CD4-positive, alpha-beta T cell treated with Interleukin-6 for 4 hours (primary cell): Measurements from ENCODE around the gene RANBP17.

Experiments
- DNase-seq: peaks from one replicate; pipeline ENCODE4 v3.0.0-alpha.2; 2020; ENCODE audit warnings: mixed read lengths

The RANBP17 gene

DNA sequence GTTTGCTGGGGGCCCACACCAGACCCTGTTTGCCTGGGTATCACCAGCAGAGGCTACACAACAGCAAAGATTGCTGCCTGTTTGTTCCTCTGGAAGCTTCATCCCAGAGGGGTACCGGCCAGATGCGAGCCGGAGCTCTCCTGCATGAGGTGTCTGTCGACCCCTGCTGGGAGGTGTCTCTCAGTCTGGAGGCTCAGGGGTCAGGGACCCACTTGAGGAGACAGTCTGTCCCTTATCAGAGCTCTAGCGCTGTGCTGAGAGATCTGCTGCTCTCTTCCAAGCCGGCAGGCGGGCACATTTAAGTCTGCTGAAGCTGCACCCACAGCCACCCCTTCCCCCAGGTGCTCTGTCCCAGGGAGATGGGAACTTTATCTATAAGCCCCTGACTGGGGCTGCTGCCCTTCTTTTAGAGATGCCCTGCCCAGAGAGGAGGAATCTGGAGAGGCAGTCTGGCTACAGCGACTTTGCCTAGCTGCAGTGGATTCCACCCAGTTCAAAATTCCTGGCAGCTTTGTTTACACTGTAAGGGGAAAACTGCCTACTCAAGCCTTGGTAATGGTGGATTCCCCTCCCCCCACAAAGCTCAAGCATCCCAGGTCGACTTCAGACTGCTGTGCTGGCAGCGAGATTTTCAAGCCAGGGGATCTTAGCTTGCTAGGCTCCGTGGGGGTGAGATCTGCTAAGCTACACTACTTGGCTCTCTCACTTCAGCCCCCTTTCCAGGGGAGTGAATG is 241.2 kb downstream of the RANBP17 start:
- DNase-seq, result no peak

DNA sequence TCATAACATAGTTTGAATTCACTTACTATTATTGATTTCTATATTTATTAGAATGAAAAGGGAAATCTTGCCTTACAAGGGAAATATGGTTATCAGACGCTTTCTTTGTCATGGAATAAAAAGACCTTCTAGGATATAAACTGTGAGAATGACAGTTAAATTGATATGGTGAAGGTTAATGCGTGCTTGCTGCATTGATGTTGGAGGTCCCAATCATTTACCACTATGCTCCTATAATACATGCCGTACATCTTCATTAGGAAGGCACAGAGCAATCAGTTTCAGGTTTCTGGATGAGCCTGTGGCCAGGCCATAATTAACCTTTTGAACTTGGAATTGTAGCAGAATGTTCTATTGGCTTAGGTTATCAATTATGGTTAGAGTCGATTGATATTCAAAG is 245.9 kb downstream of the RANBP17 start:
- DNase-seq, result no peak

DNA sequence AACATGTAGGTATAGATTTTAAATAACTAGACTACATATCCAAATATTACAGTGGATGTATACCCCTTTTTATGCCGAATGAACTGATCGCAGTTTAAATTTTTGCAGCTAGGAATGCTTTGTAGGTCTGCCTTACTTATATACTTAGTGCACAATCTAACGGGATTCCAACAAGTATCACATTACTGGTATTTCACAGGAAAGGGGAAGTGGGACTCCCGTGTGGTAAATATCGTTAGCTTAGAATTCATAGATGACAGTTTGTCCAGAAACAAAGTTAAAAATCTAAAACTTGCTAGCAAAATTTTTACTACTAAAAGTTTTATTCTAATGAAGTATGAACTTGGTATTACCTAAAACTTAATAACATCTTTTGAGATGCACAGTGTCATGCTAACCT is 253.7 kb downstream of the RANBP17 start:
- no peak for DNase-seq

DNA sequence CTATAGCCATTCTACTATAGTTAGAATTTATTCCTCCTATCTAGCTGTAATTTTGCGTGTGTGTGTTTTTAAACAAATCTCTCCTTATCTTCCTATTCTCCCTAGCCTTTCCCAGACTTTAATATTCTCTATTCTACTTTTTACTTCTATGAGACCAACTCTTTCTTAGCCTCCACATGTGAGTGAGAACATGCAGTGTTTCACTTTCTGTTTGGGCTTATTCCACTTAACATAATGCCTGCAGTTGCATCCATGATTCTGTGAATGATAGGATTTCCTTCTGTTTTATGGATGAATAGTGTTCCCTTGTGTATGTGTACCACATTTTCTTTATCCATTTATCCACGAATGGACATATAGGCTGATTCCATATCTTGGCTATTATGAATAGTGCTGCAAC is 254.9 kb downstream of the RANBP17 start:
- no peak for DNase-seq

DNA sequence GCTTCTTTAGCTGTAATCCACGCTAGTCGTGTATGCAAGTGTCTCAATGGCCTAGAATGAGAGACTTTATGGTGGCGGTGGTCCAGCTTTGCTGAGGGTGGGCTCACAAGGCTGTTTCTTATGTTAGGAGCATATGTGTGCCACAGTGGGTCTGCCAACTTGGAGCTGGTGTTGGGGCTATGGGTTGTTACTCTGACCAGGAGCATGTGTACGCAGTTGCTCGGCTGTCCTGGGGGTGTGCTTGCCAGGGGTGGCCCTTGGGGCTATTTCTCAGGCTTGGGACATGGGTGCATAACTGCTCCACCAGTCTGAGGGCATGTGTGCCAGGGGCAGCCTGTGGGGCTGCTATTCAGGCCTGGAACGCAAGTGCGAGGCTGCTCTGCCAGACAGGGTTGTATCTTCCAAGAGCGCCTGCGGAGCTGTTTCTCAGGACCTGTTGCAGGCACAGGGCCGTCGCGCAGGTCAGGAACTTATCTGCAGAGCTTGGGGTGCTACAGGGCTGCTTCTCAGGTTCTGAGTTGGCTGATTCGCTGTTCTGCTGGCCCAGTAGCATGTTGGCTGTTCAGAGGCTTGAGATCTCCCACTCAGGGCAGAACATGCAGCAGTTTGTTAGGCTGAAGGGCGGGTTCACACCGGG is 259.3 kb downstream of the RANBP17 start:
- DNase-seq, result no peak

DNA sequence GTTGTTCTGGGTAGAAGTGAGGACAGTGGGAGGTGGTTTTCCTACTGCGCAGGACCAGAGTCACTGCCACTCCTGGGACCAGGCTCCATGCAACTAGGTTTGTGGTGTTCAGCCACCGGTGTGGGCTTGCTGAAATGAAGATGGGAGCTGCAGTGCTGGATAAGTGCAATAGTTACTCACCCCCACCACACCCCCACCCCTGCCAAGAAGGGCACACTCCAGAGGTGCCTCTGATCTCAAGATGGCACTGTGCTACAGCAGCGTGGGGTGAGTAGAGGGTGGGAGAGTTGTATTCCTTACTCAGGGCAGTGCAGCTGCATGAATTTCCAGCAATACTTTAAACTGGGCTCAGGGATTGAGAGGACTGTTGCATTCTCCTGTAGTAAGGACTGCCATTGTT is 259.8 kb downstream of the RANBP17 start:
- DNase-seq, result no peak

DNA sequence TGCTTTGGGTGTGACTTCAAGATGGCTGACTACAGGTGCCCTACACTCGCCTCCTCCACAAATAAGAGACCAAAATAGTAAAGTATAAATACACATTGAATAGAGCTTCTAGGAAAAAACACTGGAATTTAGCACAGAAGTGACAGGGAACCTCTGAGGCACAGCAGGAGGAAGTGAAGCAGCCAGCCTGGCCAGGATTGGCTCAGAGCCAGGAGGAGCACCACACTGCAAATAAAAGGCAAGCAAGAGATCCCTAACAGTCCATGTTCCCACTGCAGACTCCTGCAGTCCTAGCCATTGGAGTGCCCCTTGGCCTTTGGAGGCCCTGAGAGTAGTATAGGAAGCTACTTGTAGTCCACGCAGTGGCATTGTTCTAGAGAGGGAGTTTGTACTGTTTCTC is 260.6 kb downstream of the RANBP17 start:
- DNase-seq, result no peak

DNA sequence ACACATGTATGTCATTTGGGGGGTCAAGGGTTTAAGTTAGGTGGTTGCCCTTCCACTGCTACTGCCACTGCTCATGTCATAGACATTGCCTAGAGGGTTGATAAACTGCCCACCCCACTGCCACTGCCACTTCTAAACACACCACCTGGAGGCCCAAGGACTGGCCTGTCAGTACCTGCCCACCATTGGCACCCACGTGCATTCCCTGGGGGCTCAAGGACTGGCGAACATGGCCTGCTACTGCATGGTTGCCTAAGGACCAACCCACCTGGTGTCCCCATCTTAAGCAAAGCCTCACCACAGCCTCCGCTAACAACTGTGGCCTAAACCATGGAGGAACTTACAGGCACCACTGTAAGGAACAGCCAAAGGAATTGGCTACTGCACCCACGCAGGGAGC is 261.6 kb downstream of the RANBP17 start:
- no peak for DNase-seq

DNA sequence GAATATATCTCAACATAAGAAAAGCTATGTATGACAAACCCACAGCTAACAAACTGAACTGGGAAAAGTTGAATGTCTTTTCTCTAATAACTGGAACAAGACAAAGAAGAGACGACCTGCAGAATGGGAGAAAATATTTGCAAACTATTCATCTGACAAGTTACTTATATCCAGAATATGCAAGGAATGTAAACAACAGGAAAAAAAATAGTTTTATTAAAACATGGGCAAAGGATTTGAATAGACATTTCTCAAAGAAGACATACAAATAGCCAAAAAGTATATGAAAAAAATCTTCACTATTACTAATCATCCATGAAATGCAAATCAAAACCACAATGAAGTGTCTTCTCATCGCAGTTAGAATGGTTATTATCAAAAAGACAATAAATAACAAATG is 265.5 kb downstream of the RANBP17 start:
- no peak for DNase-seq

DNA sequence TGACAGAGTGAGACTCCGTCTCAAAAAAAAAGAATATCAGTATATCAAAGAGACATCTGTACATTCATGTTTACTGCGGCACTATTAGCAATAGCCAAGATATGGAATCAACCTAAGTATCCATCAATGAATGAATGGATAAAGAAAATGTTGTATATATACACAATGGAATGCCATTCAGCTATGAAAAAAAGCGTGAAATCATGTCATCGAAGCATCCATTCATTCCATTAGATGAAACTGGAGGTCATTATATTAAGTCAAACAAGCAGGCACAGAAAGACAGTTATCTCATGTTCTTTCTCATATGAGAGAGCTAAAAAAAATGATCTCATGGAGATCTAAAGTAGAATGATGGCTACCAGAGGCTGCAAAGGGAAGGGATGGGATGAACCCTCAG is 266.3 kb downstream of the RANBP17 start:
- DNase-seq, result no peak

DNA sequence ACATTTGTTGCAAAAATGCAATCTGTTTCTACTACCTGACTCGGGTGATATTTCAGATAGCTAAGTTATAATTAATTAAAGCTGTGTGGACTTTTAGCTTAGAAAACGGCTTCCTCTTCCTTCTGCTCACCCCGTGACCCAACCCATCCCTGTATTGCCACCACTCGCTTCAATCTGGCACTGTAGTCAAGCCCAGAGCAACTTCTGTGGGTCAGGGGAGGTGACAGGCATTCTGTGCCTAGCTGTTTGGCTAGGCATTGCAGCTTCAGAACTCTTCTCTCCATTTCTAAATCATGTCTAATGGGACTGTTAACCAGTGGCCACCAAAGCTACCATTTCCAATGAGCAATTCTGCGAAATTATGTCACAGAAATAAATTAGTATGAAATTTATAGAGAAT is 267.5 kb downstream of the RANBP17 start:
- DNase-seq, result no peak

DNA sequence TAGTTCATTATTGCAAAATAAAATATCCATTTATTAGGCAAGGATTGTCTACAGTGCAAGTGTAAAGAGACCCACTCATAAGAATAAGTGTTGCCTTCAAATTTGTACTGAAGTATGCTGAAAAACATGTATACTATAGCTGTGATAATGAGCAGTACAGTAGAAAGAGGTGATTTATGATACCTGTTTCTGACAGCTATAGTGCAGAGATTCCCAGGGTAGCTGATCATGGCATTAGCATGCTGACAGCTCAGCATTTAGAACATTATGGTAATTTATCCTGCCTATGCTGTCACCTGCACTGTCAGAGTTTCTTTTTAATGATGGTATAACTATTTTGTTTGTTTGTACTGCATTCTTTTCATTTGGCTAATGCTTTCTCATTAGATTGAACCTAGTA is 269.7 kb downstream of the RANBP17 start:
- no peak for DNase-seq

DNA sequence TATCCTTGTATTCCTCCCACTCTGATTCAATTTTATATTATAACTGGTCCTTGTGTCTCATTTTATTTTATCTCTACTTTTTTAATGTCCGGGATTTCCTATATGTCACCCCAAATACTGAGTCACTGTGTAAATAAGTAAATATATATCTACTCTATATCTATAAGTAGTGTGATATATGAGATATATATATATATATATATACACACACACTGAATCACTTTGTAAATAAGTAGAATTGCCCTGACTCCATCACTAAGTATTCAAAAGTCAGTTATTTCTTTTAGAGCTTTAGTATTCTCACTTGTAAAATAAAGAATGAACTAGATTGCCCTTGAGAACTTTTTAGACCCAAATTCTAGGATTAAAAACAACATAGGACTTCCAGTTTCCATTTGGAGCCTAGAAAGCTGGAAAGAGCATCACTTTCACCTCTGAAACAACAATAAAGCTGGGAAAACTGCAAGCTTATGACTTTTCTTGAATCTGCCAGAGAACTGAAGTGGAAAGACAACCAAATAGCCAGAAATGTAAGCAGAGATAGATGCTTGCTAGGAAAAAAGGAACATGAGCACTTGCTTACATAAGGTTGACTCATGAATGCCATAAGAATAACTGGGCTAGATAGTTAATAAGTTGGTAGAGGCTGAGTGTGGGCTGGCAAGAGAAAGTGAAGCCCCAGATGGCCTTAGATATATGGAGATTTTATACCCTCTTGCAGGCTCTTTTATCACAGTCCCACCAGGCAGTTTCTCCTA is 276.1 kb downstream of the RANBP17 start:
- DNase-seq, result no peak

DNA sequence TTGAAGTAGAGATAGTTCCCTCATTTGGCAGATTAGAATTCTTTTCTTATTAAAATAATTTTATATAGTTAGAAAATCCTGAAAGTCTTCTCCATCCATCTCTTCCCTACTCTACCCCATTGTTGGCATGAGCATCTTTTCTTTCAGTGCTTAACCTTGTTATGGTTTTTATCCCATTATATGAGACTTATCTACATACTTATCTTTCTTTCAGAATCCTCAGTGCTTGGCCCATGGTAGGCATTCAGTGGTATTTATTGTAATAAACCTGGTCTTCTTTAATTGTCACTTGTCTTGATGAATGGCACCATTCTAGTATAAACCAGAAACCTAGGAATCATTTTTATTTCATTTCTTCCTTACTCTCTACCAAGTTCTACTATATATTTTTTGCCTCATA is 277.4 kb downstream of the RANBP17 start:
- DNase-seq, result no peak

DNA sequence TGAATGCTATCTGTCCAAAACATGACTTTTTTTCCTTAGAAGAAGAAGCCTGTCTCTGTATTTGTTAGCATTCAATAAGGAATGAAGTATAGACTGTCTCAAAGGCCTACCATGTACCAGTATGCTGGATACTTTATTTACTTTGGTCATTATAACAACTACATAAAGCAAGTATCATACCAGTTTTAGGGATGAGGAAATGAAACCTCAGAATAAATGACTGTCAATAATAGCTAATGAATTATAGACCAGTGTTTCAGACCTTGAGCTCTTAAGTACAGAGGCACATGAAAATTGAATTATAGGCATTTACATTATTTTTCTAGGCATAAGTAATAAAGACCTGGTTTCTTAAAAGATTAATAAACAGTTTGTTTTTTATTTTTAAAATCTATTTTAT is 280.8 kb downstream of the RANBP17 start:
- DNase-seq, result no peak

DNA sequence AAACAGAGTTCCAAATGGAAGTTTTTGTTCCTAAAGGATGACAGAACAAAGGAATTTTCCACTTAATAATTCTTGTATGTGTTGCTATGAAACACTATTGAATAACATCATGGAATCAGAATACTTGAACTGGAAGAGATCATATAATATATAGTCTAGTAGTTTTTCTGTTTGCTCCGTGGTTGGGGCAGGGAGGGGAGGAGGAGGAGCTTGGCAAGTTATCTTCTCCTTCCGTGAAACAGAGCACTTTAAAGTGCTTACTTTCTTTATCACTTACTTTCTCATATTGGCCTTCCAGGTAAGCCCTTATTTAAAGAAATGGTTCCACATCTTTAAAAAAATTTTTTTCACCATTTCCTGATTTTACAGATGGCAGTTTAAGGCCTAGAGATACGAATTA is 281.4 kb downstream of the RANBP17 start:
- DNase-seq, result no peak

DNA sequence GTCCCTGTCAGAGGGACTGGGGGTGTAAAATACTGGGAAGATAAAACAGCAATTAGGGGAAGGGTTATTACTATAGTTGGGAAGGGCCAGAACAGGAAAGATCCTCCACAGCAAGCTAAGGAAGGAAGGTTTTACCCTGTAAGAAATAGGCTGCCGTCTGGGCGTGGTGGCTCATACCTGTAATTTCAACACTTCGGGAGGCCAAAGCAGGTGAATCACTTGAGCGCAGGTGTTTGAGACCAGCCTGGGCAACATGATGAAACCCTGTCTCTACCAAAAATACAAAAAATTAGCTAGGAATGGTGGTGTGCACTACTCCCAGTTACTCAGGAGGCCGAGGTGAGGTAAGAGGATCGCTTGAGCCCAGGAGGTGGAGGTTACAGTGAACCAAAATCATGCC is 282.1 kb downstream of the RANBP17 start:
- no peak for DNase-seq

DNA sequence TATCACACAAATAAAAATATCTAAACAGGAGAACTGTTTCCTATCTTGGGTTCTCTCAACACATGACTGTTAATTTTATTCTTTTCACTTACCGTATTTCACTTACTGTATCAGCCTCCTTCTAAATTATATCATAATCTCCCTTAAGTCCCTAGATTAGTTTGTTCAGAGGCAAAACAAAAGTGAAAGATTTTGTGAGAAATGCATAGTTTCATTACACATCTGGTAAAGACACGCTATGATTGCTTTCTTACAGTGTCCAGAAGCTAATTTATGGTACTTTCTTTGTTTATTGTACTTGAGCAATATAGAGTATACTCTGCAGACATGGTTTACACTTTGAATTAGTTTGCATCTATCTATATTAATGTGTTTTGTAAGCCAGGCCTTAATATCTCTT is 287.5 kb downstream of the RANBP17 start:
- no peak for DNase-seq

DNA sequence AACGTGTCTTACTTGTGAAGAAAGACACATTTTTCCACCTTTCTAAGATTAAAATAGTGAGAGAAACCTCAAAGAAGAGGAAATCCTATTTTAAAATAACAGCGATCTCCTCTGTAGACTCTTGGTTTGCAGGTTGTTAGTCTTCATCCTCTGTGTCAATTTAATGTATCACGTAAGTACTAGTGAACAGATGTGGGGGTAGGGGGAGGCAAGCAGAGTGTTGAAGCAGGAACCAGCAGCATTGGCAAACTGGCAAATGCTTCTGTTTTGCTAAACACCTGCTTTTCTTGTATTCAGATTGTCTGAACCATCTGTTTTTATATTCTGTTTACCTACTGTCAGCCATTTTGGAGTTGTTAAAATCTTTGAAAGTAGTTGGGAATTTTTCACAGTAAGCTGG is 288.0 kb downstream of the RANBP17 start:
- DNase-seq, result no peak

DNA sequence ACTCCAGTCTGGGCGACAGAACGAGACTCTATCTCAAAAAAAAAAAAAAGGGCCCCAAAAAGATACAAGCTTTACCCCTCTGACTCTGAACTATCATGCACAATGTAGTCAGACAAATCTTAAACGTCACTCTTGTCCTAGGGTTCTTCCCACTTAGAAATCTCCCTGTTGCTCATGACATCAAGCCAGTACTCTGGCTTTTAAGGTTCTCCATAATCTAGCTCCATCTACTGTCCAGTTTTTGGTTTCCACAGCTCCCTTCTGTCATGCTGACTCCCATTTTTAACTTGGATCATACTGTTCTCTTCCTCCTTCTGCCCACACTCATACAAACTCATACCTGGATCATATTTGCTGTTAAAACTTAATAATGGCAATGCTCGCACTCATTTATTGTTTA is 290.6 kb downstream of the RANBP17 start:
- DNase-seq, result no peak

DNA sequence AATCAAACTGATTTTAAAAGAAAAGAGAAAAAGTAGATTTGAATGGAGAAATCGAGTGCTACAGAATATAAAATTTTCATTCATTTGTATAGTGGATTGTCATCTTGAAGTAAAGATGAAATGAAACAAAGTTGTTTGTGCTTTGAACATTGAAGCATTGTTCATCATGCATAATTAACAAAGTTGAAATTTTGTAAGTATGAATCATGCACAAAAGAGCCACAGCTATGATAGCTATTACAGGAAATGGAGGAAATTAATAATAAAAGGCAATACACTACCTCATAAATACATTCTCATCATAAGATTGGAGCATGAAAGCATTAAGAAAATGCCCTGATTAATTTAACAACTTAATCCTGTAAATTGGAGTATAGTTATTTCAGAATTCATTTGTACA is 293.8 kb downstream of the RANBP17 start:
- DNase-seq, result no peak

DNA sequence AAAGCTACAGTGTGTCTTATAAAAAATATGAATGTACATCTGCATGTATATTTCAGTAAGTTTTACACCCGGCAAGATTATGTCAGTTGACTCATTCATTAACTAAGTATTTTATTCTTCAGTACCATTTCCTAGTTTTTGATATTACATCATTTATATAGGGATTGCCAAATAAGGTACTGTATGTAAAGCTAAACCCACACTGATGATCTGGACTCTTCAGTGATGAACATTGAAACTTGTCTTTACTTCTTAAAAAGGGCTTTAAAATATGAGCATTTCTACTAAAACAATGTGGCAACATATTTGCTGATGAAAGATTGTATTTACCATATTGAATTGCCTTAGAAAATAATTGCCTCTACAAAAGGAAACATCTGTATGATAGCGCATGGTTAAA is 295.5 kb downstream of the RANBP17 start:
- DNase-seq, result no peak

DNA sequence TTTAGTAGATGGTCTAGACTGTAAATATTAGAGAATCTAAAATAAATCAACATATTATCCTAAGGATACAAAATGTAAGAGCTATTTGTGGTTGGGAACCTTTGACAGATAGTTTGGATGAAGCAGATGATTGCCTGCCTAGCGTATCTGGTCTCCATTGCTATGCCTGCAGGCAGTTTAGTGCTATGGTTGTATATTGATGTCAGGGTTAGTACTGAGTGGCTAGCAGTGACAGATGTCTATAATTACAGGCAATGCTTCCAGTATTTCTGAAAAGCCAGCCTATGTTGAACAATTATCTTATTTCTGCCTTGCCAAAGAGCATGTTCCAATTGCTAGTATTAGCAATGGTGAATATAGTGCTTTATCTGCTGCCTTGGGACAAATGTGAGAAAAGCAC is 296.0 kb downstream of the RANBP17 start:
- no peak for DNase-seq

DNA sequence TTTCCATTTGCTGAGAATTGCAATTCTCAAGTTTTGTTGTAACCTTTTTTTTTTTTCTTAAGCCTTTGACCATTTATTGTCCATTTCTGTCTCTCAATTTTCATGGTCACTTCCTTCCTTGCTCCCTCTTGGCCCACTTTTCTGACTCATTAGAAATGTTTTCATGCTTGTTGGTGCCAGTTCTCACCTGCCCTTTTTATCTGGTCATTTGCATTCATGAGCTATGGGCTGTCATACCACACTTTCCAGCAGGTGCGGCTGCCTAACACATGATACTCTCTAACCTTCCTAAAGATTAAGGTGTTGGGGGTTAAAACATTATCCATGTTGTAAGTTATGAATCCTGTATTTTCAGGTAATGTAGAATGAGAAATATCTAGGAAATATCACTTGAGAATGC is 296.8 kb downstream of the RANBP17 start:
- DNase-seq, result no peak
